ENCODE measurements around the gene LSM4.

Gene LSM4

DNA sequence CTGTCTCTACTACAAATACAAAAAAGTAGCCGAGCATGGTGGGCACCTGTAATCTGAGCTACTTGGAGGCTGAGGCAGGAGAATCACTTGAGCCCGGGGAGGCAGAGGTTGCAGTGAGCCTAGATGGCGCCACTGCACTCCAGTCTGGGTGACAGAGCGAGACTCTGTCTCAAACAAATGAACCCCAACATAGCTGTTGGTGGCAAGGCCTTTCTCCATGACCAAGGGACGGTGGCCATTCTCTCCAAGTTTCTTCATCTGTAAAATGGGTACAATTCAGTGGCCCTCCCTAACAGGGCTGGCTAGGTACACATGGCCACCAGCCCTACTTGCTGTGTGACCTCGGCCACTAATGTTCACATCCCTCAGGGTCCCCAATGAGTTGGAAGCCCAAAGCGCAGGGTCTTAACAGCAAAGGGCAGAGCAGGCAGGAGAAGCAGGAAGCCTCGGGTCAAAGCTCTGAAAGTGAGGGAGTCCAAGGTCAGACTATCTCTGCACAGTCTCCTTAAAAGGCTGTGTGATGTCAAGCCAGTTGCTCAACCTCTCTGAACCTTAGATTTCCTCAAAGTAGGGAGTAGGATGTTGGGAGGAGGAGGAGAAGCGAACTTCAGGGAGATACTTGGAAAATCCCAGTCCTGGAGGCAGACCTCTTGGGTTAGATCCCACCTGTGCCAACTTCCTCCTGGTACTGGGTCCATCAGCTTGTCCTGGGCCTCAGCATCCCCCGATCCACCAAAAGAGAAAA lies 44.2 kb downstream of the LSM4 start:
- DNase-seq (ENCODE audit: low read depth in 2 of 2): no peak

DNA sequence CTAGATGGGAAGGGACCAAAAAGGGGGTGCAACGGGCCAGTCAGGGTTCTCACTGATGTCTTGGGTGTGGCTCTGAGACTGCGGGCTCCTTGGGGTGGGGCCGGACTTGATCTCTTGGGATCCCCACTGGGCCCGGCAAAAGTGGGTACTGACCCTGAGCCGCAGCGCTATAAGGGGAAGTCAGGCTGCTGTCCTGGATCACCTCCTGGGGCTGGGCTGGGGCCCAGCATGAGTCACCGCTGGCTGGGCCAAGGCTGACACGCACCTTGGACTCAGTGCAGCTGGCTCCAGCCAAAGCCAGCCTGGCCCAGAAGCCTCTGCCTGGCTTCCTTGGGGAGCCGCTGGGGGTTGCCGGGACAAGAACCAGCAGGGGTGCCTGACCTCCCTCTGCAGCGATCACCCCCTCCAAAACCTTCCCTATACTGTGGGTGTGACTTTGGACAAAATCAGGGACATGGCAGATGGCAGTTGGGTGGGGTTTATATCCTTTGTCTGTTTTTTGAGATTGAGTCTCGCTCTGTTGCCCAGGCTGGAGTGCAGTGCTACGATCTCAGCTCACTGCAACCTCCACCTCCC lies 48.0 kb downstream of the LSM4 start:
- no peak for DNase-seq (ENCODE audit: low read depth in 2 of 2)

DNA sequence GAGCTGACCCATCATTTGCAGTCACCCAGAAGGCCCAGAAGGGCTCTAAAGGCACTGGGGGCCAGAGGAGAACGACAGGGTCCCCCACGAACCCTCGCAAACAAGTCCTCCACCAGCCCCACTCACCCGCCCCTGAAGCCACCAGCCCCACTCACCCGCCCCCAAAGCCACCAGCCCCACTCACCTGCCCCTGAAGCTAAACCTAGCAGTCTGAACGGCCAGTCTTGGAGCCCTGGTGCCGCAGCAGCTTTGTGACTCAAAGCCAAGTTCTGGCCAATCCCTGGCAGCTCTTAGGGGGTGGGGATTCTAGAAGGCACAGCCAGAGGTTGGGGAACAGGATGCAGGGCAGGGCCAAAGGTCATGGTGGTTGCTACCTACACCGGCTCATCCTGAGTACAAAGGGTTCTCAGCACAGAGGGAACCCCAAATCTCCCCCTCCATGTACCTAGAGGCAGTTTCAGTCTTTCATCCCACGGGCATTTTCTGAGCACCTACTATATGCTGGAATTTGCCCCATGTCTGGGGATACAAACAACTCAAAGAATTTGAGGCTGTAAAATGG lies 48.6 kb downstream of the LSM4 start, which contains the start of gene IQCN:
Gene IQCN (minus strand): TSS at position 234 of the 562 bp plus-strand sequence. CDS start 4,974 bp downstream, outside the sequence.
- no peak for DNase-seq (ENCODE audit: low read depth in 2 of 2)

DNA sequence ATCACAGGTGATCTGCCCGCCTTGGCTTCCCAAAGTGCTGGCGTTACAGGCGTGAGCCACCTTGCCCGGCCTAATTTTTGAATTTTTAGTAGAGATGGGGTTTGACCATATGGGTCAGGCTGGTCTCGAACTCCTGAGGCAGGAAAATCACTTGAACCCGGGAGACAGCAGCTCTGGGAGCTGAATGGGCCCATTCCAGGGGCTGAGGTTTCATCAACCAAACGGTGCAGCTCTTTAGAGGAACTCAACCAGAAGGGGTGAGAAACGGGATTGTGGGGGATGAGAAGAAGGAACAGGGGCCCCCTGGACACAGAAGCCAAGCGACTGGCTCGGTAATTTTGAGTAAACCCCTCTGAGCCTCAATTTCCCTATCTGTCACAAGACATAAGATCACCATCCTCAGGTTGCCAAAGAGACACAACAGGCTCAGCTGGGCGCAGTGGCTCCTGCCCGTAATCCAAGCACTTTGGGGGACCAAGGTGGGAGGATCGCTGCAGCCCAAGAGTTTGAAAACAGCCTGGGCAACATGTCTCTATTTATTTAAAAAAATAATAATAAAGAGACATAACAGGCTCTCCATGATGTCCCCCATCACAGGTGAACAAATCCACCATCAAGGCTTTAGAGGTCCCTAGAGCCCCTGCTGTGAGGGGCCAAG lies 49.2 kb downstream of the LSM4 start:
- no peak for DNase-seq (ENCODE audit: low read depth in 2 of 2)

DNA sequence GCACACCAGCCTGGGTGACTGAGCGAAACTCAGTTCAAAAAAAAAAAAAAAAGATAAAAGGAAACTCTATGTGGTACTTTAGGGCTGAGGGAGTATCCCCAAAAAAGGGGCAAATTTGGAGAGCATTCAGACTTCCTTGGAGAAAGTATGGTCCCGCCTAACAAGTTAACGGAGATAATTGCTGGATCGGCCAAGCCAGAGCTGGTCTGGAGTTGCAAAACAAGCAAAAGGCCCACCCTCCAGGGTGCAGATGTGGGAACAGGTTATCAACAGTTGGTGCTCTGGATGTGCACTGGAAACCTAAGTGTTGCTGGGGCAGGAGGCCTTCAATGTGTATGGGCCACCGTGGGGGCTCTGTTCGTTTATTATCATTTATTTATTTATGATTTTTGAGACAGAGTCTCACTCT lies 51.4 kb downstream of the LSM4 start:
- DNase-seq (ENCODE audit: low read depth in 2 of 2): no peak

DNA sequence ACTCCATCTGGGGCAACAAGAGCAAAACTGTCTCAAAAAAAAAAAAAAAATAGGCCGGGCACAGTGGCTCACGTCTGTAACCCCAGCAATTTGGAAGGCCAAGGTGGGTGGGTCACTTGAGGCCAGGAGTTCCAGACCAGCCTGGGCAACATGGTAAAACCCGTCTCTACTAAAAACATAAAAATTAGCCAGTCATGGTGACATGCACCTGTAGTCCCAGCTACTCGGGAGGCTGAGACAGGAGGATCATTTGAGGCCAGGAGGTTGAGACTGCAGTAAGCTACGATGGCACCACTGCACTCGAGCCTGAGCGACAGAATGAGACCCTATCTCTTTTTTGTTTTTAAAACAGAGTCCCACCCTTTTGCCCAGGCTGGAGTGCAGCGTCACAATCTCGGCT lies 52.5 kb downstream of the LSM4 start:
- no peak for DNase-seq (ENCODE audit: low read depth in 2 of 2)

DNA sequence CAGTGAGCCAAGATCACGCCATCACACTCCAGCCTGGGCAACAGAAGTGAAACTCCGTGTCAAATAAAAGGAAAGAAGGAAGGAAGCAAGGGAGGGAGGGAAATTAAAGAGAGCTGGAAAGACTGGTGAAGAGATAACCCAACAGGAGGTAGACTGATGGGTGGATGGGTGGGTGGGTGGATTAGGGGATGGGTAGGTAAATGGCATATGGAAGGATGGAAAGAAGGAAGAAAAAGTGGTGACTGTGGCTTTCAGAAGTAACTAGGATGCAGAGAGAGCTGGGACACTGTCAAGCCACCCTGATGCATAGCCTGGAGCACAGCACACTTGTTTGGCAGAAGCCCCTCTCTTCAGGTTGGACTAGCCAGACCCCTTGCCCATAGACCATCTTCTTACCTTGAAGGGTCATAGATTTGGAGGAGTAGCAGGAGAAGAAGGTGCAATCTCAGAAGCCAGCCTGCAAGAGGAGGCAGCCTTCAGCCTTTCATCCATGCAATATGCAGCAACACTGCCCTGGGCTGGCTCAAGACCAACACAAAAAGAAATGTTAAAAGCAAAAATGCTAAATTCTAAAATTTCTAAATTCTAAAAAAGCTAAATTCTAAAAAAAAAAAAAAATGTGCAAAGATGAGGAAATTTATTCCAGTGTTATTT lies 53.7 kb downstream of the LSM4 start:
- DNase-seq (ENCODE audit: low read depth in 2 of 2): no peak

DNA sequence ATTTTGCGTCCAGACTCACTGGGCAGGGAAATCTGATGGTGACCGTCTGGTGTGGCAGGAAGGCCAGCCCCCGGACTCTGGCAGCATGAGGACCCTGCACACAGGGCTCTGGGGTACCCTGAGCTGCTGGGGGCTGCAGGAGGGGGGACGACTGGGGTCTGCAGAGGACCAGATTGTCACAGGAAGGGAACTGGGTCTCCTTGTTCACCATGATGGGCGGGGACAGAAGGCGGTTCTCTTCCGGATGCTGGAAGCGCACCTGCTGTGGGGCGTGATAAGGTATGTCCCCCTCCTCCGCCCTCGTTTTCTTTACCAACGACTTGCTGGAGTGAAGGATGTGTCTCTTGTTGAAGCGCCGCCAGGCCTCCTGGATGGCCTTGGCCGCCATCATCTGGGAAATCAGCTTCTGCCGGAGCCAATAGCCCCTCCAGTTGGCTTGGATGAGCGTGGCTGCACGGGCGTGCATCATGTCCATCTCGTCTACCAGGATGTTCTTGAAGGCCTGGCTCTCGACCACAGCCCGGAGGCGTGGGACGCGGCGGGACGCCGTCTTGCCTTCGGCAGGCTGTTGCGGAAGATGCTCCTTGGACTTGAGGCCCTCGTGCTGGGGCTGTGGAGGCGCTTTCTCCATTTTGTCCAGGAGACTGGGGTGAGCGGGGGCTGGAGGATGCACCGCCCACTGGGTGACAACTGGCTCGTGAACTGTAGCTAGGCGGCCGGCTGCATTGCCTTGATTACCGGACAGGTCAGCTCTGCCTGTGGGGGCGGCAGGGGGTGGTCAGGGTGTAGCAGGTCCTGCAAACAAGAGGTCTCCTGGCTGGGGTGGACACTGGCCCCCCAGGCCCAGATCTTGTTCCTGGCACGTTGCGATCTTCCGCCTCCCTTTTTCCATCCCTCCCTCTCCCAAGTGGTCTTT lies 55.8 kb downstream of the LSM4 start:
- DNase-seq (ENCODE audit: low read depth in 2 of 2): no peak

DNA sequence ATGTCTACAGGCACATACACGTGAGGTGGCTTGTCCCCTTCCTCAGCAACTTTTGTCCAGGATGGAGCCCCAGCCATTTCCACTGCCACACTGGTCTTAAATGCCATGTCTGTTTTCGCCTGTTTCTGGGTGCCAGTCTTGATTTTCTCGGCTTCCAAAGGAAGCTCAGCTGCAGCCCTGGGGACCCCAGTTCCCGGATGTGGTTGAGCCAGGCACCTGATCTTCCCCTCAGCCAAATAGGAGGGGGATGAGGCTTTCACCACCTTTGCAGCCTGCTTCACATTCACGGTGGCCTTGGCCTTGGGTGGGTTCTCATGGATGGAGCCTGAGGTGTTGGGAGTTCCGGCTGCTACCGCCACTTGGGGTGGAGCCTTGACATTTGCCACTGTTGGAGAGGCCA lies 57.3 kb downstream of the LSM4 start:
- no peak for DNase-seq (ENCODE audit: low read depth in 2 of 2)

DNA sequence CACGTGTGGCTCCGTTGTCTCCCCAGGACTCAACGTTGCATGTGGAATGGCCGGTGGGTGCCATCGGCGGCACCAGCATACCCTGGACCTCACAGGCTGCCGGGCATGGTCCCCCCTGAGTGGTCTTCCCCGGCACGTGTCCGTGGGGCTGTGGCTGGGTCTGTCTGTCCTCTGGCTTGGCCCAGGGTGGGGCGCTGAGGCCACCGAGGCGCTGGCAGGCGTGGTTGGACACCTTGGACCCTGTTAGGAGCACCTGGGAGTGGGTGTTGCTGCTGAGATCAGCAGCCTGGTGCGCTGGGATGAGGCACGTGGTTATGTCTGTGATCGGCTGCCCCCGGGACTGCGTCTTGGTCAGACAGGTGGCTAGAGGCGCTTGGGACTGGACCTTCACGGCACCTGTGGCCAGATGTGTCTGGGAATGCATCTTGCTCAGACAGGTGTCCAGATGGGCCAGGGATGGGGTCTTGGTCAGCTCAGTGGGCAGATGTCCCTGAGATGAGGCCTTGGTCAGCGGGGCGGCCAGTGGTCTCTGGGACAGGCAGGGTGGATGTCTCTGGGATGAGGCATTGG lies 57.8 kb downstream of the LSM4 start:
- DNase-seq (ENCODE audit: low read depth in 2 of 2): no peak

DNA sequence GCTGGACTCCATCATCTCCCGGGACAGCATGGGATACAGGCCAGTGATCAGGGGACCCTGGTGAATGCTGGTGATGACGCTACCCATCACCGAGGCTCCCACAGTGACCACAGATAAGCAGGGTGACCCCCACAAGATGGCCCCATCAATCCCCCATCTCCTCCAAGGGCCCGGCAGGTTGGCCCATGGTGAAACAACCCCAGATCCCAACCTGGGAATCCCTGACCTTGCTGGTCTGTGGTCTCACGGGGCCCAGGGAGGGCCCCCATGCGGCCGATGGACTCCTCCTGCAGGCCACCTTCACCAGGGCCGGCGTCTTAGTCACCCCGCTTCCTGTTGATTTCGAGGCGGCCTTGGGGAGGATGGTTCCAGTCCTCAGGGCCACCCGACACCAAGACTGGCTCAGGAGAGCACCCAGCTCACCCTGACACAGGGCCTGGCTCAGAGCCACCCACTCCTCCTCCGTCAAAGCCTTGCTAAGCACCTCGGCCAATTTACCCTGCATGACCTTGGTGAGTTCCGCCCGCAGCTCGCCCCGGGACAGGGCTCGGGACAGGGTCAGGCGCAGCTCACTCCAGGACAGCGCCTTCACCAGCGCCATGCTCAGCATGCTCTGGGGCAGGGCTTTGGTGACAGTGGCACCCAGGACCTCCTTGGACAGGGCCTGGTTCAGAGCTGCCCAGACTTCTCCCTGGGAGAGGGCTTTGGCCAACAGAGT lies 58.6 kb downstream of the LSM4 start:
- DNase-seq (ENCODE audit: low read depth in 2 of 2): no peak

DNA sequence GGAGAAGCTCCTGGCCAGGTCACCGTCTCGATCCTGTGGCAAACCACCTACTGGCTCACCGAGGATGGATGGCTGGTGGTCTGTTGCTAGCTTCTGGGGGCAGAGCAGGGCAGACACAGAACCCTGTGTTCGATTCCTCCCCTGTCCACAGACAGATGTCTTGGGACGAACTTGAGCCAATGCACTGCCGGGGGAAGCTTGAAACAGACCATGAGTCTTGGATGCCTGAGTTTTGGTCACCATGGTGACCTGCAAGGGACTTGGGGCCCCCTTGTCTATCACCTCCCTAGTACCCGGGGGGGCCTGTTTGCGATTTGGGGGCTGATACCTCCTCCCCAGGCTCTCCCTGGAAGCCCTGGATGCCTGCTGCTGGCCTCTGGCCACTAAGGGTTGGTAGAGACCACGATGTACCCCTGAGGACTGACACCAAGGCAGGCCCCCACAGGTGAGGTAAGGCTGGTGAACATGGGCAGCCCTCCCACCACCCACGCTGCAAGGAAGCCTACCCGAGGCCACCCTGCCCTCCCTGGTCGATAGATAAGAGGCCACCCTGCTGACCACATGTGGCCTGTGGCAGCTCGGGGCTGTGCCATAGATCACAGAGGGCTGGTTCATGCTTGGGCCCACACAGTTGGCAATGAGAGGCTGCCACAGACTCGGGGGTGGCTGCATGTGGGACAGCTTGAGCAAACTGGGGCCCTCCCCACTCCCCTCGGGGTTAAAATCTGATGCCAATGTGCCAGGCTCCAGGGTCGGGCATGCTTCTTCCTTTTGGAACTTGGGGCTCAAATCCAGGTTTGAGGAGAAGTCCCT lies 59.3 kb downstream of the LSM4 start:
- no peak for DNase-seq (ENCODE audit: low read depth in 2 of 2)

DNA sequence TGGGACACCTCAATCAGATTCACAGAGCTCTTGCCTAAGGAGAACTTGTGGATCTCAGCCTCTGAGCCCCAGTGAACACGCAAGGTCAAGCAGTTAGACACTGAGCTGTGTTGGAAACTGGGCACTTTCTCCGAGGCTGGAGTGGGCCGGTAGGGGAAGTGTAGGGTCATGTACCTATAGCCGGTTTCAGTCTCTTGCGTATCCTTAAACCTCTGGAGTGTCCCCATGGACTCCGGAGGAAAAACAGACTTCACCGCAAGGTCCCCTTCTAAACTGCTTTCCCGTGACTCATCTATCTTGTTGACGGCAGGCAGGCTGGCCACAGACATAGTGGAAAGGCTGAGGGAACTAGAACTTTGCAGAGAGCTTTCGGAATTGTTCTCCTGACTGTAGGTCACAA lies 60.0 kb downstream of the LSM4 start:
- DNase-seq (ENCODE audit: low read depth in 2 of 2): no peak

DNA sequence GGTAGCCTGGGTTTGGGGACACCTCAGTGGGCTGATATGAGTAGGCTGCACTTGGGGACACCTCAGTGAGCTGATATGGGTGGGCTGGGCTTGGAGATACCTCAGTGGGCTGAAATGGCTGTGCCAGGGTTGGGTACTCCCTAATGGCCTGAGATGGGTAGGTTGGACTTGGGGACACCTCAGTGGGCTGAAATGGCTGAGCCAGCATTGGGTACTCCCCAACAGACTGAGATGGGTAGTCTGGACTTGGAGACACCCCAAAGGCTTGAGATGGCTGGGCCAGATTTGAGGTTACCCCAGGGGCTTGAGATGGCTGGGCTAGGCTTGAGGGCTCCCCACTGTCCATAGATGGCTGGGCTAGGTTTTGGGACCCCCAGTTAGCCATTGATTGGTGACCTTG lies 60.7 kb downstream of the LSM4 start:
- DNase-seq (ENCODE audit: low read depth in 2 of 2): no peak

DNA sequence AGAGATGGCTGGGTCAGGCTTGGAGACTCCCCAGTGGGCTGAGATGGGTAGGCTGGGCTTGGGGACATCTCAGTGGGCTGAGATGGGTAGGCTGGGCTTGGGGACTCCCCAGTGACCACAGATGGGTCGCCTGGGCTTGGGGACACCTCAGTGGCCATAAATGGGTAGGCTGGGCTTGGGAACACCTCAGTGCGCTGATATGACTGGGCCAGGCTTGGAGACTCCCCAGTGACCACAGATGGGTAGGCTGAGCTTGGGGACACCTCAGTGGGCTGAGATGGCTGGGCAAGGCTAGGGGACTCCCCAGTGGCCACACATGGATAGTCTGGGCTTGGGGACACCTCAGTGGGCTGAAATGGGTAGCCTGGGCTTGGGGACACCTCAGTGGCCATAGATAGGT lies 61.4 kb downstream of the LSM4 start:
- no peak for DNase-seq (ENCODE audit: low read depth in 2 of 2)

DNA sequence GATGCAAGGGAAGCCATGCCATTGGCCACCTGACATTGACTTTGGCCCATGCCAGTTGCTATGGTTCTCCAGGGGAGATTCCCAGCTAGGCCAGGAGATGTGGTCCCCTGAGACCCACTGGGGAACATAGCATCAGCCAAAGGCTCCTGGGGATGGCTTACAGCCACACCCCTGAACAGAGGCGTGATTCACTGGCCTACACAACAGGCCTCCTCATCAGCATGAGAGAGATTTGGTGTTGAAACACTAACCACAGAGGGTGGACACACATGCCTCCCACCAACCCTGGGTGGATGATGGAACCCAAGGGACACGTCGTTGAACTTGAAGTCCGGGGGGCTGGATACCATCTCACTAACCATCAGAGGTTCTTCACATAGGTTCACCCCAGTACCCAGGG lies 63.0 kb downstream of the LSM4 start:
- DNase-seq (ENCODE audit: low read depth in 2 of 2): no peak

DNA sequence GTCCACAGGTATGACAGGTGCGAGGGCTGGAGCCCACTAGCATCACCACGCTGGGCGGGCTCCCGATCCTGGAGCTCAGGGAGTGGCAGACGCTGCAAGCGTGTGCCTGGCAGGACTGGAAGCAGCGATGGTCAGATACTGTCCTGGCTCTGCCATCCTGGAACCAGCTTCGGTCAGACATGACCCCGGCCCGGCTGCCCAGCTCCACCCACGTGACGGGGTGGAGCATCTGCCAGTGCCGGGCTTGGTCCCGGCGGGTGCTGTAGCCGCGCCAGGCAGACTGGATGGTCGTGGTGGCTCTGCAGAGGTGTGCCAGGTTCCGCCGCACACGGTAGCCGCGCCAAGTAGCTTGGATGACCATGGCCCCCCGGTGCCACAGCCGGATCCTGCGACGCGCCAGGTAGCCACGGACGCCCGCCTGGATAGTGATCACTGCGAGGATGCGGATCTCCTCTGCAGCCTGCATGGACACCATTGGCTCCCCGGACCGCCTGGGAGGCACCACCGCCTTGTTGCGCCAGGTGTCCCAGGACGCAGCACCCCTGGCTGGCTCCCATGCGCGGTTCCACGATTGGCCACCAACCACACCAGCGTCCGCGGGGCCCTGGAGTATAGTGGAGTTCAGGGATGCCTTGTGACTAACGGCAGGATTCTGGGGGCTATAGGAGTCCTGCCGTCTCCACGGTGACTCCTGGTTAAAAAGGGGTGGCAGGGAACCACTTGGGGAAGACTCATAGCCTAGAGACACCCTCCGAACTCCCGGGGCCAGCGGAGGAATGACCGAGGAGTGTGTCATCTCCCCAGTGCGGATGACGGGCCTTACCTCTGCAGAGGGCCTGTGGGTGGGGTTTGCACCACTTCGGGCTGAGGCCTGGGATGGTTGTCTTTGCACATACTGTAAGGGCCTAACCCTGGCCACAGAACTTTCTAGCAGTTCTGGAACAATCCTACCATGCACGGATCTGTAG lies 65.1 kb downstream of the LSM4 start:
- no peak for DNase-seq (ENCODE audit: low read depth in 2 of 2)
